HG02571 (cell line): ENCODE results near the gene COL6A3.
"Not testable (repeated sequence)": the region's sequence is repeated elsewhere in the genome, so short reads cannot be mapped to it uniquely, and the experiment has no call there.

Experiments
- ATAC-seq: cut with Tn5 transposase; IDR thresholded peaks from one replicate; pipeline ENCODE4 v1.9.1; 2021; ENCODE audit warnings: mild to moderate bottlenecking, moderate library complexity; ENCODE audit not compliant: unreplicated experiment

The COL6A3 gene

DNA sequence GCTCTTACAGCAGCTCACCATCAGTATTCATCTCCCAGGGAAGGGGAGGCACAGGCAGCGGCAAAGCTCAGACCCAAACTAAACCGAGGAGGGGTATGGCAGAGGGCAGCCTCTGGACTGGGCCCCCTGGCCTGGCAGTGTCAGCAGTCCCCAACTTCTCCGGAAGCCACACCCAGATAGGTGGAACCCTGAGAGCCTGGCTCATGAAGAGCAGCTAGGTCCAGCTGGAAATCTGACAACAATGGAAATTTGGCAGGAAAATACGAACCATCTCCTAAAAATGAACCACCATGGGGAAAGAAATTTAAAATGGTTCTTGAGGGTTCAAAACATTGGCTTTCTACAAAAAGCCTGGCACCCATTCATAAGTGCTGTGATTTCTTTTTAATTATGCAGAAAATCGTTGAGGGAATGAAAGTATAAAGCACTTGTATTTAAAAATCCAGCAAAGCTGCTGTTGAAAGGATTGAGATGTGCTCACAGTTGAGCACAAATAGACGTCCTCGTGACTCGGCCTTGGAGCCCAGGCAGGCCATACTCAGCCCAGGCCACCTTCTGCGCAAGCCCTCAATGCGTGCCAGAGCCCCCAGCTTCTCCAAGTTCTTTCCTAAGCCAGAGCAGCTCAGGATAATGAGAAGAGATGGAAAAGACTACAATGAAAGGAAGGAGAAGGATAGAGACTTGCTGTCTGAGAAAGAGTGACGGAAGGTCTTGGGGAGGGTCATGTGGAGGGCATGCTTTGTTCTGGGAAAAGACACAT is 93.0 kb downstream of the COL6A3 start:
- ATAC-seq, result no peak

DNA sequence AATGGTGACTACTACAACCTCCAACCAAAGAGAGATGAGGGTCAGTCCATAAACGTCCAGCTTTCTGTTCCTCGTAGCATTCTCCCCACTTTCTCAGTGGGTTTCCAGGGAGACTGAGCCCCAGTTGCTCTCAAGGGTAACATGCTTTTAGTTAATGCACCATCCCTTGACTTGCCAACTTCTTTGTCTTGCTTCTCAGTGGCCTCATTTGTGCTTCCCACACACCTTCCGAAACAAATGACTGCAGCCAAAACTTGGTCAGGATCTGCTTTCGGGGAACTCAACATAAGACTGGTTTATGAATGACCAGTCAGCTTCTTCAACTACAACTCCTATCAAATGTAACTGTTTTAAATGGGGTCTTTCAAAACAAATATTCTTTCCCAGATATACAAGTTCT is 94.1 kb downstream of the COL6A3 start:
- no peak for ATAC-seq

DNA sequence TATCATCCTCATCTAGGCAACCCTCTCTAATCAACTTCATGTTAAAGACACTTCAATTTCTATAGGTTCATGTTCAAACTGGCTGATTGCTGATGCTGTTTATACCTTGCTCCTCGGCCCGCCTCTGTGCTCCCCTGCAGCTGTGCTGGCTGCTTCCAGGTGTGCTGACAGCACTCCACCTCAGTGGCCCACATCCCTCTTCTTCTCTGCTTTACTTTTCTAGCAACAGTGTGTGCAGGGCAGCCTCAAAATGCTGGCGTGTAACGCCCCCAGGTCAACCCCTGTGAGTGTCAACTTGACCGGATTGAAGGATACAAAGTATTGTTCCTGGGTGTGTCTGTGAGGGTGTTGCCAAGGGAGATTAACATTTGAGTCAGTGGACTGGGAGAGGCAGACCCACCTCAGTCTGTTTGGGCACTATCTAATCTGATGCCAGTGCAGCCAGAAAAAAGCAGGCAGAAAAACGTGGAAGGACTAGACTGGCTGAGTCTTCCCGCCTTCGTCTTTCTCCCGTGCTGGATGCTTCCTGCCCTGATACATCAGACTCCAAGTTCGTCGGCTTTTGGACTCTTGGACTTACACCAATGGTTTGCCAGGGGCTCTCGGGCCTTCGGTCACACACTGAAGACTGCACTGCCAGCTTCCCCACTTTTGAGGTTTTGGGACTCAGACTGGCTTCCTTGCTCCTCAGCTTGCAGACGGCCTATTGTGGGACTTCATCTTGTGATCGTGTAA is 94.7 kb downstream of the COL6A3 start:
- no peak for ATAC-seq

DNA sequence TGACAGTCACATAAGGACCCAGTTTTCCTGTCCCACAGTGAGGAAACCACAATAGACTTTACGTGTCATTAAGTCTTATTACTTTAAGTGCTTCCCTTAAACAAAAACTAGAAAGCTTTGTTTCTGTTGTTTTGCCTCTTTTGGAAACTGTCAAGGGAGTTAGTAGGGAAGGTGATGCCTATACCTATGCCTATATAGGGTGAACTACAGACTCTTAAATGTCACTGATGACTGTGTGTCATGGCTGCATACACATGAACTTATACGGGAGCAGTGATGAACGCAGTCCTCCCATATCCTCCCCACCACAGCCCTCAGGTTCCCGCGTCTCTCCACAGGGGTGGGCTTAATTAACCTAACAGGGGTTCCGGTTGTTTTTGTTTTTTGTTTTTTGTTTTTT is 97.6 kb downstream of the COL6A3 start:
- ATAC-seq, result no peak

DNA sequence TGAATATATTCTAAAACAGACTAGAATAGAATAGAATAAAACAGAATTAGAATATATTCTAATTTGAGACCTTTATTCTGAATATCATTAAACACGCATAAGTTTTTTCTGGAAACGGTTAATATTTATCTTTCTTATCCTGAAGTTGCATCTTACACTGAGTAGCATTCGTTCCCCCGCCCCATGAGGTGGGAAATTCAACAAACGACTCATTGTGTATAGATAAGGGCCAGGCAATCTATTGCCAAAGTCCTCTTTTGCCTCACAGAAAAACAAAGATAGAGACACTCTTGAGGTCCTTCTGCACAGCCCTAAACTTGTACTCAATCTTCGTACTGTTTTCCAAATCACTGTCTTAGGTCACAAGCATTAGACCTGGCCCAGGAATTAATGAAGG is 98.1 kb downstream of the COL6A3 start:
- no peak for ATAC-seq

DNA sequence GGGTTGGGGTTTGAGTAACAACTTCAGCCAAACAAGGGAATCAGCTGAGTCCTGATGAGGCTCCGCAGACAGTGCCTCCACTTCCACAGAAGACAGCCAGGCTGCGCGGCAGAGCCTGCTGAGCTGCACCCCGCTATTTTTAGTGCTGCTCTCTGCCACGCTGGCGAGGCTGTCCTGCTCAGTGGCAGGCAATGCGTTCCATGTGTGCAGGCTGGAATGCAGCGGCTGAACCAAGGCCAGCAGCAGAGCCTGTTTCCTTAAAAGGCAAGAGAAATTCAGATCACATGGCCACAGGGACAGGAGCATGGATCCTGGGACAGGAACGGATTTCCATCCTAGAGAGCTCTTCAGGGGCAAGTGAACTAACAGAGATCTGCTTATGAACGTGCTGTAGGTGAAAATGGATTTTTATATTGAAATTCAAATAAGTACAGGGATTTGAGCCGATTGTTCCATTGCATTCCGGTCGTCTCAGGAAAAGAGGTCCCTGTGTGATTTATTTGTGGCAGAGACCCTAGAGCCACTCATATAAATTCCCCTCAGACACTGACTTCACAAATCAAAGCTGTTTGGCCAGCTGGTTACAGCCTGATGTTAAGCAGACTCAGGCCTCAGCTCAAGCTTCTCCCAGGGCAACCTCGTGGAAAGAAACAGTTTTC is 98.7 kb downstream of the COL6A3 start:
- no peak for ATAC-seq

DNA sequence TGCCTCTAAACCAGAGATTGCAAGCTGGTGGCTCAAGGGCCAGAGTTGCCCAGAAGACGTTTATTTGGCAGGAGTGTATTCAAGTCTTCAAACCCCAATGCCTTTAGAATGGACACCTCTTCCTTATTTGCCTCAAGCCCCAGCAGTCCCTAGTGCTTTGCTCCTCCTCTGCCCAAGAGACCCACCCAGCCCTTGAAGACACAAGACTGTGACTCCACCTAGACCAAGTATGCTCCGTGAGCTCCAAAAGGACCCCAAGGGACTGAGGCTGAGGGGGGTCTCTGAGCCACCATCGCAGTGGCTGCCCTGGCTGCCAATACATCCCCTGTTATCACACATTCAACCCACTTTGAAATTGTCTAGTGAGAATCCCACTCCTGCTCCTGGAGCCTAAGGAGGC is 99.3 kb downstream of the COL6A3 start:
- ATAC-seq, result no peak

DNA sequence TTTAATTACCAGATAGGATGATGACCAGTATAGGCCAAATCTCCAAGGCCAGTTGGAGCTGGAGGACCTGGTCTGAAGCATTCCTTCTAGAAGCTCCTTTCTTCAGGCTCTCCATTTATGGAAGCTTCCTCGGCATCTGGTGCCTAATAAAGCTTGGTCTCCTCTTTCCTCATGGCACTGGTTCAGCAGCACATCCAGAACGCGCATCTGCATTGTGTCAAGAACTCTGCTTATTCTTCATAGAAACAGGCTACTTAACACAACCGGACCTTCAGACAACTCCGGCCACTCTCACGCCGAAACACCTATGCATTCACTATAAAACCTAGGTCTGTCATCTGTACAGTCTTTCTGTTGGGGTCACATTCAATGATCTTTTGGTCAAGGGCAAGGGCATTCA is 99.8 kb downstream of the COL6A3 start:
- ATAC-seq, result no peak

DNA sequence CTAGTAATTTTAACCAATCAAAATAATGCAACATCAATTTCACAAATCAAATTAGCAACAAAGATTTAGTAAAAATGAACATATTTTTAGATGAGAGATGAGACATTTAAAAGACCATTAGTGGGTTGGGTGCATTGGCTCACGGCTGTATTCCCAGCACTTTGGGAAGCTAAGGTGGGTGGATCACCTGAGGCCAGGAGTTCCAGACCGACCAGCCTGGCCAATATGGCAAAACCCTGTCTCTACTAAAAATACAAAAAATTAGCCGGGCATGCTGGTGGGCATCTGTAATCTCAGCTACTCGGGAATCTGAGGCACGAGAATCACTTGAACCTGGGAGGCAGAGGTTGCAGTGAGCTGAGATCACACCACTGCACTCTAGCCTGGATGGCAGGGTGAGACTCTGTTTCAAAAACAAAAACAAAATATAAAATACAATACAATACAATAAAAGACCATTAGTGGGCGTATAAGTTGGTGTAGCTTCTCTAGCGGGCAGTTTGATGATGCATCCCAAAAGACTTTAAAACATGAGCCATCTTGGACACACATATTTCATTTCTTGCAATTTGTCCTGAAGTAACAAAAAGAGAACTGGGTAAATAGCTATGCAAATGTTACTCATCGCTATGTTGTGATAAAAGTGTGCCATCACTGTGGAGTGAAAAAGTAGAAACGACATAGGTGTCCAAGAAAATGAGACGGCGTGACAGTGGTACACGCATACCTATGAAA is 101.8 kb downstream of the COL6A3 start:
- no peak for ATAC-seq

DNA sequence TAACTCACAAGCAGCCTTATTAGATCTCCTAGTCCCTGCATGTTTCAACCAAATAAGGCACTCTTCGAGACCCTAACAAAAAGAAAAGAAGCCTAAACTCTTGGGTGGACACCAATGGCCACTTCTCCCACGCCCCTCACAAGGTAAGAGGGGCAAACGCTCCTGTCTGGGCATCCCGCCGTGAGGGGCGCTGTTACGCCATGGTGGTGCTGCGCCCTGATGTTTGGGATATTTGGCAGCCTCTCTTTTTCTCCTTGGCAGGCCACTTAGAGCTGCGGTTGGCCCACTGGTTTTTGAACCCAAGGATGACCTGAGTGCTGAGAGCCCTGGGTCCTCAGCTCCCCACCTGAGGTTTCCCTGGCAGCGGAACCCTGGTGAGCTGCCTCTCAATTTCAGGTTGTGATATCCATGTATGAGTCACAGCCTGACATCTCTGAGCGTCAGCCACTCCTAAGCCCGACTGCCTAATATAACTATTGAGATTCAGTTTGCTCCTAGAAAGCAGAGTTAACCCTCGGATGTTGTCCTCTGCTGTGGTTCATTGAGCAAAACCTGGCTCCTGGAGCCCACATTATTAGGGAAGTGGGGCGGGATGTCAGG is 103.3 kb downstream of the COL6A3 start:
- no peak for ATAC-seq

DNA sequence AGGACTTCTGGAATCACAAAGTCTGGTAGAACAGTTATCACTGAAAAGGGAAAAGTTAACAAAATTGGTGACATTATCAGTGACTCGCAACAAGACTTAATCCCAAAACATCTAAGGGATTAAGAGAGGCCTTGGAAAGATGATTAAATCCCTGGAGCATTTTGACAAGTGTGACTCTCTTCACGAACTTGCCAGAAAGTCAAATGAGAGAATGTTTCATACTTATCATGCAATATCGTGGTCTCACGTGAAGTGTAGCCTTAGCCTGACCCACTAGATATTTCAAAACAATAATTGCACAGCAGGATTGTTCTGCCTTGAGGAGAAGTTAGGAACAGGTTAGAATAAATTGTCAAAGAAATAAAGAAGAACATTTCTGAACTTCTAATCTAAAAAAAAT is 104.5 kb downstream of the COL6A3 start:
- ATAC-seq, result no peak

DNA sequence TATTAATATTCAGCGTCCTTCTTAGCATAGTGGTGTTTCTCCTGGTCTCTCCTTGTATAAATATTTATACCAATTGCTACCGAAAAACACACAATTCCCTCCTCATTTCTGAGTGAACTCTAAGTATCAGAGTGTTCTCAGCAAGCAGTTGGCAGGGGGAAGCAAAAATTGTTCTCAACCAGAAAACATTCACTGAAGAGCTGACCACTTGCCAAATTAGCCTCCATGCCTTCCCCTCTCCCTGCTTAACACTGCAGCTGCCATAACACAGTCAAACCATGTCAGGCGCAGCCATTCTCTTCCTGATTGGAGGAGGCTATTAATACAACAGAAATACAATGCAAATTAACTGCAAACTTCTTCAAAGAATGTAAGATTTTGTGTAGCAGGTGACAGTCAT is 105.0 kb downstream of the COL6A3 start:
- ATAC-seq, result no peak

DNA sequence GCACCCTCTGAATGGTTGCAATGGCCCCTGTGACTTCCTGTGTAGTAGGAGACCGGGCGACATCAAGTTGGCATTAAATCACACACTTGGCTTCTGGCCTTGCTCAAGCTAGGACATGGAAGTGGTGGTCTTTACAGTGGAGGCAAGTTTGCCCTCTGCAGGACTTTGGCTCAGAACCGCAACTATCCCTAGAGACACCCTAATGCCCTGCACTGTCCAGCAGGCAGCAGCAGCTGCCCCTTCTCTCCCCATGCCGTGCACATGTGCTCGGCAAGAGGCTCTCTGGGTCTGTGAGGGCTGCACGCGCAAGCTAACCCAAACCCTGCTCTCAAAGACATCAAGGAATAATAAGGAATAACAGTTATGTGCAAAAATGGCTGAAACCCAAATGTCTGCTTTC is 106.5 kb downstream of the COL6A3 start:
- no peak for ATAC-seq

DNA sequence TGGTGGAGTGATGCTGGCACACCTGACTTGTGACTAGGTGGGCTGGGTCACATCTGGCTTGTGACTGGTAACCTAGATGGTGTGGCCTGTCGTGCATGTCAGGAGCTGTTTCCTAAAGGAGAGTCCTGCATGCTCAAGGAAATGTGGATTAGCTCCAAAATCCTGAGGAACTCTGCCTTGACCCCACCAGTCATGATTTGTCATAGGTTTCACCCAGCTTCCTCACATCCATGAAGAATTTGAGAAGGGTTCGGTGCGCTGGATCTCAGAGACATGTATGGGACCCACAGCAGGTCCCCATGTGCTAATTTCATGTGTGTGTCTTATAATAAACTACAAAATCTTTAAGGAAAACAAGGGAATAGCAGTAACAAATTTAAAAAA is 107.2 kb downstream of the COL6A3 start:
- no peak for ATAC-seq

DNA sequence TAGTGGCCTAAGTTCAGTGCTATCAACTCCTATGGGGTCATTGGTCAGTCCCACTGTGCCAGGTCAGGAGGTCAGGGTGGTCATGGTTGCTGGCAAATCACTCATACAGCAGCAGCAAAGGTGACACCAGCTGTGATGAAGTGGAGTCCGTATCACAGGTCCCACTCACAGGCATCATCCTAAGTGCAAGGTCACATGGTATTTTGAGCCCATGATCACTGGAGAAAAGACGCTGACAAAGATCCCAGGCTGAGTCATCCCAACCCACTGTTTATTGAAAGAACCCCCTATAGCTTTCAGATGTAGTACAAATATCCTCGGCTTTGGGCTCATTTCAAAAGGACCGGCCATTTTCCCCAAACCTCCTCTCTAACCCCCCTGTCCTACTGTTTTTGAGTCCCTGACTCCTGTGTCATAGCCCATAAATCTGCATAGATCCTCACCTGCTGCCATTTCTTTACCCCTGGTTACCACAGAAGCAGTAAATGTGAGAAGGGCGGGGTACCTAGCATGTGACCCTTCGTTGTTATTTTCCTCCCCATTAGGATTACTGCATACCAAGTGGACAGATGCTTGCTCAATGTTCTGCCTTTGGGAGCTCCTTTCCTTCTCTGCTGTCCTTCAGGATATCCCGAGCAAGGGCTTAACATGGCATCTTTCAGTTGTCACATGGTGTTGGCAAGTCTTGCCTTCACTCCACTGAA is 107.7 kb downstream of the COL6A3 start:
- no peak for ATAC-seq

DNA sequence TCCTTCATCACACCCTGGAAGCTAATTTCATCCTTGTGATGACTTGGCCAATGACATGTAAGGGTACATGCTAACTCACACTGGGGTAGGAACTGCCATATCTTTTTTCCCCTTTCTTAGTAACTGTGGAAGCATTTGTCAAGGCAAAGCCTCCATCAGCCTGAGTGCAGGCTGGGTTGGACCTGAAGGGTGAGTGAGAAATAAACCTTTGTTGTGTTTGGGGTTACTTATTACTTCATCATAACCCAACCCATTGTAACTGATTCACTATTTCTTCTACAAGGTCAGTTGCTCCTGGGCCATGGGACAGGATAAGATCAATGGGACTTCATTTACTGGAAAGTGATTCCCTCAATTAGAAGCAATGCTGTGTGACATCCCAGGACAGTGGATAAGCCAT is 108.4 kb downstream of the COL6A3 start:
- no peak for ATAC-seq

DNA sequence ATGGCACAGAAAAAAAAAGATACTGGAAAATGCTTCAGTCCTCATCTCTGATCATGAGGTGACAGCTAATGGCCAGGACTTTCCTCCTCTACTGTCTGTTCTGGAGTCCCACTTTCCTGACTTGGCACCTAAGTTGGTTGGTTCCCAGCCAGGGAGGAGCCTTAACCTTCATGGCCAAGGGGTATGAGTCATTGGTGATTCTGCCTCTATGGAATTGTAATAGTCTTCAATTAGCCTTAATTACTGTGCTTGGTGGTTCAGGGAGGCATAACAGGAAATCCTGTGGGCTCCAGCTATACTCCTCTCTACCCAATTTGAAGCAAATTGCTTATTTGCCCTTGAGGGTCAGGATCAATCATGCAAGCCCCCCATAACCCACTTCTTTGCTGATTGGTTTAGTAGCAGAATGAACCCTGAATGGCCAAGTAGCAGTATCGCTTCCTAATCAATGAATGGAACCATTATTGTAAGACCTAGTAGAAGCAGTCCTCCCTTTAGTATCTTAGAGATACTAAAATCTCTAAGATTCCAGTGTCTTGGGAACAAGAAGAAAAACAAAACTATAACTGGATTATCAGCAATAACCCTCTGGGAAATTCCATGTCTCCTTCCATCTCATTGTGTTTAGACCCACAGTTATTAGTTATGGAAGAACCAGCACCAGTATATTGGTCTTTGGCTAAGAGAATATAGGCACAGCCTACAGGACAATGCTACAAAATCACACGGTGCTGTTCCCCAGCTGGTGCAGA is 109.0 kb downstream of the COL6A3 start:
- ATAC-seq, result no peak

DNA sequence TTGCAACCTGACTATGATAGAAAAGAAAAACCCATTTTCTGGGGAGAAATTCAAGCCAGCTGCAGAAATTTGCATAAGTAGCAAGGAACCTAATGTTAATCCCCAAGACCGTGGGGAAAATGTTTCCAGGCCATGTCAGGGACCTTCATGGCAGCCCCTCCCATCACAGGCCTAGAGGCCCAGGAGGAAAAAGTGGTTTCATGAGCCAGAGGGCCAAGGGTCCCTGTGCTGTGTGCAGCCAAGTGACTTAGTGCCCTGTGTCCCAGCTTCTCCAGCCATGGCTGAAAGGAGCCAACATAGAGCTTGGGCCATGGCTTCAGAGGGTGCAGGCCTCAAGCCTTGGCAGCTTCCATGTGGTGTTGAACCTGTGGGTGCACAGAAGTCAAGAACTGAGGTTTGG is 110.7 kb downstream of the COL6A3 start:
- ATAC-seq, result not testable (repeated sequence)

DNA sequence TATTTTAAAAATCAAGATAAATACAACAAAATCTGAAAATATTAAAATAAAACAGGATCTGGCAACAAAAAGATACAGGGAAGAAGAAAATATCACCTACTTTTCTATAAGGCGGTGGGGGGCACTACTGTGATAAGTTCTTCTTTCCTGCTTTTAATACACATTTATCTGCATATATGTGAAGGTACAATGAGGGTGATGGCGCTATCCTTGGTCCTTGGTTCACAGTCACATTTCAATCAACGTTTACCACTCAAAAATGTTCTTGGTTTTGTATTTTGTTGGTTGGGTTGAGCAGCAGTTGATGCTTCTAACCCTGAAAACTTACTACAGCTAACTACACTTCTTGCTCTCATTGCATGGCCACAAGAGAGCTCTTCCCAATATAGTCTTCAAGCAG is 112.4 kb downstream of the COL6A3 start:
- no peak for ATAC-seq

DNA sequence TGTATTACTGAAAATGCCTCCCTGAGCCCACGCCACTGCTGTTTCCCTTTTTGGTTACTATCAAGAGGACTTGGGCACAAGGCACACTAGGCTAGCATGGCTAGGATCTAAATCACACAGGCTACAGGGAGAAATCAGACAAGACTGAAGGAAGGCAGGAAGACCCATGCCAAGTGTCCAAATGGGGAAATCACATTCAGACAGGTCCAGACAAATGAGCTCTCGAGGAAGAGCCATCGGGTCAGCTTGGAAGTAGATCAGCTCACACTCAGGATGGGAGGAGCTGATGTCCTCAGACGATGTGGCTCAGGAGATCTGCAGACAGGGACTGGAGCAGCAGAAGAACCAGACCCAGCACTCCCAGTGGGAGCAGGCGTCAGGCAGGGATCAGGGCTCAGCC is 113.2 kb downstream of the COL6A3 start:
- ATAC-seq, result no peak
